Stimulated activated naive CD8-positive, alpha-beta T cell treated with anti-CD3 and anti-CD28 coated beads, Interleukin-15, Interleukin-2, amounts not matched to agents 100 U/mL and 50 U/mL, for 24 hours (primary cell): ENCODE measurements around the gene CHMP1A.
"Not testable (repeated sequence)": the region's sequence is repeated elsewhere in the genome, so short reads cannot be mapped to it uniquely, and the experiment has no call there.

ENCODE experiments used
- ATAC-seq: fragments of 150-1000 bp; cut with Tn5 transposase; one replicate; pipeline ENCODE4 v1.10.0; 2021
- DNase-seq: peaks from one replicate; pipeline ENCODE4 v3.0.0; 2021

The CHMP1A gene

DNA sequence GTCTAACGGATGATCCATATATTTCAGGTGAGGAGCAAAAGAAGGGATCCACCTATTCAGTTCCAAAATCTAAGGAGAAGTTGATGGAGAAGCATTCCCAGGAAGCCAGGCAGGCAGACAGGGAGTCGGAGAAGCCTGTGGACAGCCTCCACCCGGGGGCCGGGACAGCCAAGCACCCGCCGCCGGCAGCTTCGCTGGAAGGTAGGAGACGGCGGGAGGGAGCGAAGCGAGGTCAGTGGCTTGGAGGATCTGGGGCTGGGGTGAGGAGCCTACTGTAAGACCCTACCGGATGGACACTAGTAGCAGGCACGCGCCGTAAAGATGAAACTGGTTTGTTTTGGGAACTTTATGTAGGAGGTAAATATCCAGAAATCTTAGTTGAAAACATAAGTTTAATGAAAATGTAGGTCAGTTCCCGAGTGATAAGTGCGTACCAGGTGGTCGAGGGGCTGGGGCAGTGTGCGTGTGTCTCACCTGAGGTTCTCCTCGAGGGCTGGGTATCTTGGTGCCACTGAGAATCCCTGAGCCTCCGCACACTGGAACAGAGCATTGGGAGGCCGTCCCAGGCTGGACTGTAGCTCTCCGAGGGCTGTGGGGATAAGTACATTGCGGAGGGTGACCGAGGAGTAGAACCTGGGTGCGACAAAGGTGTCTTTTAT, 842 bp upstream of the CHMP1A start:
- ATAC-seq (no peak), DNase-seq (peak; percentile 33)

DNA sequence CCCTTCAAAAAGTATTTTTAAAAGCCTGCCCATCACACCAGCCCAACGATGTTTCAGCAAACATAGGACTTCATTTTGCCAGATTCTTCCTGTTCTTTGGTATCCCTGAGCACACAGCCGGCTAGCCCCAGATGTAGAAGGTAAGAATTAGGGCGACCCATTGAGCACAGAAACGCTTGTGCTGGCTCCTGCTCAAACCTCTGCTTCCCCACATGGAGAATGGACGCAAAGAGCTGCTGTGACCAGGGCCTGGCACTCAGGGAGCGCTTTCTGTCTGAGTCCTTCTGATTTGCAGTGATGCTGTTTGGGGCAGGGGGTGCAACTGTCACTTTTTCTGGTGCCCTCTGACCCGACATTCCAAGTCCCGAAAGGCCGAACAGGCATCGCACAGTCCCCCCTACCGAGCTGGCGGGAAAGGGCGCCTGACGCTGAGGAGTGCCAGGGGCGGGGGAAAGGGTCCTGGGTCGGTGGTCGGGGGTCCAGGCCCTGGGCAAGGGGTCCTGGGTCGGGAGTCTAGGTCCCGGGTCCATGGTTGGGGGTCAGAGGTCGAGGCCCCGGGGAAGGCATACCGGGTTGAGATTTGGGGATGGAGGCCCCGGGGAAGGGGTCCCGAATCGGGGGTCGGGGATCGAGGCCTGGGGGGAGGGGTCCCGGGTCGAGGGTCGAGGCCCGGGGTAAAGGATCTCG, 930 bp downstream of the CHMP1A start:
- ATAC-seq (no peak), DNase-seq (no peak)

DNA sequence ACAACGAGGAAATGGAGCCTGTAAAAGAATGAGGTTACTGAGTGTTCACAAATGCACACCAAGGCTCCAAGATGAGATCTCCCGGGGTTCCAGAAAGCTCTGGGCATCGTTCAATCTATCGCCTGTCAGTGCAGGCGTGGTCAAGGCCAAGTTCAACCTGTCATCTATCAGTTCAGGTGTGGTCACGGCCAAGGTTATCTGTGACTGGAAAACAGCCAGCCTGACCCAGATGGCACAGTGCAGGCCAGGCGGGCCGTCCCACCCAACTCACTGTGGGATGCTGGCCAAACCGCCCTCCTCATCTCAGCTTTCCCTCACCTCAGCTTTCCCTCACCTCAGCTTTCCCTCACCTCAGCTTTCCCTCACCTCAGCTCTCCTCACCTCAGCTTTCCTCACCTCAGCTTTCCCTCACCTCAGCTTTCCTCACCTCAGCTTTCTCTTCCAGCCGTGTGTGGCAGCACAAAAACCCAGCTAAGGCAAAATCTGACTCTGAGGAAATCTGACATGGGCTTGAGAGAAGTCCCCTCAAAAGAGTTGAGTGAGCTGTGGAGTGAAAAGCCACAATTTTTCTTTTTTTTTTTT, 2.4 kb downstream of the CHMP1A start:
- DNase-seq (no peak), ATAC-seq (no peak)

DNA sequence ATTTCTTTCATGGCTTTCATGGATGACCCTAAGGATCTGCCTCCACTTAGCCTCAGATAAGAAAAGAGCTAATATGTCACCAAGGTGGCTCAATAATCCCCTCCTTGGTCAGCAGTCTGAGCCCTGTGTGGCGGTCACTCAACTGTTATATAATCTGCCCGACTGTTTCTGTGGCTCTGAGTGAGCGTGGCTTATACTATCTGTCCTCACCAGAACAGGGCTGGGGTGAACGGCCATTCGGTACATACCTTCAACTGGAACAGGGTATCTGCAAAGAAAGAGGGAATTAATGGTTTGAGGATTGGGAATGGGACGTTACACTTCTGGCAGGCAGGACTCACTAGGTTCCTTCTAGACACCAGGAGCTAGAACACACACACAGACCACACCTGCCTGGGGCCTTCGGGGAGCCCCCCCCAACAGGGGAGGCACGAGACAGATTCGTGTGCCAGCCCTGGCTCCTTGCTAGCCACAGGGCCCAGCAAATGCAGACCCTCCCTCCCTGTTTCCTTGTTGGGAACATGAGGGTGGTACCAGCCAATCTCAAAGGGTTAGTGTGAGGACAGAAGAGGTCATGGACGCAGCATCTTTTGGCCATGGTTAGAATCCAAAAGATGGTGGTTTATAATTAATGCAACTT, 3.7 kb downstream of the CHMP1A start:
- no peak for DNase-seq
- ATAC-seq, result no peak

DNA sequence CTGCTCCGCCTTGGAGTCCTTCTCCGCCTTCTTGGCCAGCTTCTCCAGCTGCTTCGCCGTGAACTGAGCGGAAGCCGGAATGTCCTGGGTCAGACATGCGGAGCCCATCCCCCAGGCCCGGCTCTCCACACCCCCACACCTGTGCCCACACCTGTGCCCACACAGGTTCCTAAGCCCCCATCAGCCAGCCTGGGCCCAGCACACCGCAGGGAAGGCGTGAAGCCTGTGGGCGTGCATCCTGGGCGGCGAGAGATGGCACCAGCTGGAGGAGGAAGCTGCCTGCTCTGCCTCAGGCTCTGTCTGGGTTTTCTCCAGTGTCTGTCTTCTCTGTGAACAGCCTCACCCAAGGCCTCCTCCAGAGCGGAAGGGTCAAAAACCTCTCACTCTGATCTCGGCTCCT, 5.9 kb downstream of the CHMP1A start:
- DNase-seq (no peak), ATAC-seq (no peak)

DNA sequence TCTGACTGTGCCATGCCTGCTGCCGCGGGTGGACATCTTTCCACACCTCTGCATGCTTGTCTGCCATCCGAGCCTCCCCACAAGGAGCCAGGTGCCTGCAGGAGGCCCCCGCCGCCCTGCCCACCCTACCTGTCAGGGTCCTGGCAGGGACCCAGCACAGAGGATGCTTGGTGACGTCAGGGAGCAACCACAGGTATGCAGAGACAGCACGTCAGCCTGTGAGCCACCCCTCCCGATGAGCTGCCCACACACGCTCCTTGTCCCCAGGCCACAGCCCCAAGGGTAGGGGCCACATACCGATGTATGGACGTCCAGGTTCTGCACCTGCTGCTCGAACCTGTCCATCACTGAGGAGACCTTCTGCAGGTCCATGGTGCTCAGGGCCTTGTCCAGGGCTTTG, 10.6 kb downstream of the CHMP1A start:
- DNase-seq, result no peak
- ATAC-seq, result no peak

DNA sequence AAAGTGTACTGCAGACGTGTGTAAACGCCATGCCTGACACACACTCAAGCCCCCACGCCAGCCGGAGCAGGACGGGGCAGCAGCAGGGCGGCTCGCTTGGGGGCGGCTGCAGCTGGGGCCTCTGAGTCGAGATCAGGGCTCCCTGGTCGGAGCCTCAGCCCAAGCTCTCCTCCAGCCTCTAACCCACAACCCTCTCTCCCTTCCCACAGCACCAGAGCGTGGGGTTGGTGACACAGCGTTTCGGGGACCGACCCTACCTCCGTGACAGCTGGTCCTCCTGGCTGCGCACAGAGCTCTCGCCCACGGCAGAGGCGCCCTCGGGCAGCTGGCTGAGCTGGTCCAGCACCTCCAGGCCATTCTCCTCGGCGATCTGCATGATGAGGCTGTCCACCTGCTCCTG, 11.2 kb downstream of the CHMP1A start:
- DNase-seq, result no peak
- ATAC-seq, result no peak

DNA sequence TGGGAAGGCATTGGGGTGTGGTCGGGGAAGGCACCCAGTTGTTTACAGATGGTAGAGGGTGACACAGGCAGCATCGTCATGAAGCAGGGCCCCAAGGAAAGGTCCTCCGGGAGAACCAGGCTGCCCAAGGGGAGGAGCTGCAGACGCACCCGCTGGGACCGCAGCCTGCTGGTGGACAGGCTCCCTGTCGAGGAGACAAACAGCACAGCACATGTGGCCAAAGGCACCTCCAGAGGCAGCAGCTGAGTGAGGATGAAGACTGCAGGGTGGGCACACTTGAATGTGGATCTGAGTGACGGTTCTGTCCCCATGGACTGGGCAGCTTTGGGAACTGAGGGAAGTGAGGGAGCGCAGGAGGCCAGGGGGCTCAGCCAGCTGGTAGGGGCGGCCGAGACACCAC, 12.4 kb downstream of the CHMP1A start:
- ATAC-seq, result no peak
- no peak for DNase-seq

DNA sequence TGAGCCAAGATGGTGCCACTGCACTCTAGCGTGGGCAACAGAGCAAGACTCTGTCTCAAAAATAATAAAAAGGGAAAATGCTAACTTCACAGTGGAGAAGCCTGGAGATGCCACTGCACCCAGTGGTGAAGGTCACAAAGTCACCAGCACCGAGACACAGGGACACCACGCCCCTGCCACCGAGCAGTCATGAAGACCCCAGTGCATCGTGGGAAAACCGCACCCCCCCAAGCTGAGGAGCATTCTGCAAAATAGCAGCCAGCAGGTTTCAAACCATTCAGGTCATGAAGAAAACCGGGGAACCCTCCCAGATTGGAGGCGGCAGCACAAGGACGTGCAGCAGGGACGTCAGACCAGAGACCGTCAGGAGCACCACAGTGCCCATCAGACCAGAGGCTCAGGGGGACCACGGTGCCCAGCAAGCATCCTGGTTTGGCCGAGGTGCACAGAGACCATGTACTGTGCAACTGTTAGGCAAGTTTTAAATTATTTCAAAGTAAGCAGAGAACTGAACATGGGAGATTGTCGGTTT, 13.7 kb downstream of the CHMP1A start:
- ATAC-seq, result no peak

DNA sequence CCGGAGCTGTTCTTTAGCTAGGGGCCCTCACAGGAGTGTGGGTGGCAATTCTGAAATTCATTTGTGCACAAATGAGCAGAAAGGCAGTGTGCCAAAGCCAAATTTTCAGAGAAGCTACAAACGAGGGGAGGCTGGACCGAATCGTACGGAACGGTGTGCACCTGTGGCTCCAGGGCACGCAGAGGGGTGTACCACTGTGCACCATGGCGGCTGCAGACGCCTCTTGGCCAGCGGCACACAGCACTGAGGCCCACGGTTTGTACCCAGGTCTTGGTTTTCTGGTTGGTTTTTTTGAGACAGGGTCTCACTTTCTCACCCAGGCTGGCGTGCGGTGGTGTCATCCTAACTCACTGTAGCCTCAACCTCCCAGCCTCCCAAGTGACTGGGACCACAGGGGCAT, 14.9 kb downstream of the CHMP1A start:
- no peak for DNase-seq
- no peak for ATAC-seq

More for the DNA sequence above, 13.7 kb downstream of the CHMP1A start:
- DNase-seq, result no peak

DNA sequence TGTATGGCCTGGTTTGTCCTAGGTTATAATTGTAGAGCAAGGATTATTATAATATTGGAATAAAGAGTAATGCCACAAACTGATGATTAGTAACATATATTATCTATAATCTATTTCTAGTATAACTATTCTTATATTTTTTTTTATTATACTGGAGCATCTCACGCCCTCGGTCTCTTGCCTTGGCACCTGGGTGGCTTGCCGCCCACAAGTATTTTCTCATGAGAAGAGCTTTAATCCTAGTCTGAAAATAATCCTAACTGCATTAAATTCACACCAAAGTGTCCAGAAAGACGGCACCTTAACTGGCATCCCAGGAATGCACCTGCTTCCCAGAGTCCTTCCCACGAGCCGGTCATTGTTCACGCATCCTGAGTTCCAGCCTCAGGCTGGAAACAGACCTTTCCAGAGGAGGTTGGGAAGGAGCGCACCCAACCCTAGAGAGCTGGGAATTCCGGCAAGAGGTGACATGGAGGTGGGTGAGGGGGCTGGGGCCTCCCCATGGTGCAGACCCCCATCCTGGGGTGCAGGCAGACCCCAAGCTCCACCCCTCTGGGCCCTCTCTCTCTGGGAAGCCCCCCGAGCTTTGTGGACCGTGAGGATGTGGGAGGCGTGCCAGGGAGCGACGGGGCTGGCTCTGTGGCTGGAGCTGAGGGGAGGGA, 15.9 kb downstream of the CHMP1A start:
- no peak for DNase-seq
- ATAC-seq, result no peak

DNA sequence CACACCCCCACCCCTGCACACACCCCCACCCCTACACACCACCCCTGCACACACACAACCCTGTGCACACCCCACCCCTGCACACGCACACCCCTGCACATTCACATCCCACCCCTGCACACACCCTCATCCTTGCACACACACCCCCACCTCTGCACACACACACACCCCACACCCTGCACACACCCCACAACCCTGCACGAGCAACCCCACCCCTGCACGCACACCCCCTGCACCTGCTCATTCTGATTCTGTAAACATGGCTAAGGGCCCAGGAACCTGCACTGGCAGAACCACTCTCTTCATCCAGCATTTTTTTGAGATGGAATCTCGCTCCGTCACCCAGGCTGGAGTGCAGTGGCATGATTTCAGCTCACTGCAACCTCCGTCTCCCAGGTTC, 18.1 kb downstream of the CHMP1A start:
- DNase-seq (no peak), ATAC-seq (no peak)

DNA sequence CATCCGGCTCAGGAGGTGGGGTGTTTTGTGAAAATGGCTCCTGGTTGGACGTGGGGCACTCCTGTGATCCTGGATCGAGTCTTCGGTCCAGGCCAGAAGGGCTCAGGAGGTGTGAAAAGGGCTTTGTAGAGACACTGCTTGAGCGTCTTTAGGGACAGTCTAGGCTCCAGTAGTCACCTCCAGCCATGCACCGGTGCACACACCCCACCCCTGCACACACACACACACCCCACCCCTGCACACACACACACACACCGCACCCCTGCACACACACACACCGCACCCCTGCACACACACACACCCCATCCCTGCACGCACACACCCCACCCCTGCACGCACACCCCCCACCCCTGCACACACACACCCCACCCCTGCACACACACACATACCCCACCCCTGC, 19.1 kb downstream of the CHMP1A start:
- DNase-seq (no peak), ATAC-seq (no peak)

DNA sequence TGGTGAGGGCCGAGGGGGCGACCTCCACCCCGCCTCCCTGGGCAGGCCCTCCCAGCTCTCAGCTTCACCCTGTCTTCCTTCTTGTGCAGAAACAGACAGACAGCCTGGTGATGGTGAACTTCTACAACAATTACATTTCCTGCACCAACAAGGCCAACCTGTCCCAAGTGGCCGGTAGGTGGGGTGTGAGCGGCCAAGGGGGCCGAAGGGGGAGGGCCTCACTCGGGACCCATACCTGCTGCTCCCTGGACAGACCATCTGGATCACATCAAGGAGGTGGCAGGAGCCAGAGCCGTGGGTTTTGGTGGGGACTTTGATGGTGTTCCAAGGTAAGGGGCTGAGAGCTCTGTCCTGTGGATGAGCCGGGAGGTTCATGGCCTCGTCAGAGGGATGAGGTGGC, 20.1 kb downstream of the CHMP1A start:
- ATAC-seq (no peak), DNase-seq (no peak)

DNA sequence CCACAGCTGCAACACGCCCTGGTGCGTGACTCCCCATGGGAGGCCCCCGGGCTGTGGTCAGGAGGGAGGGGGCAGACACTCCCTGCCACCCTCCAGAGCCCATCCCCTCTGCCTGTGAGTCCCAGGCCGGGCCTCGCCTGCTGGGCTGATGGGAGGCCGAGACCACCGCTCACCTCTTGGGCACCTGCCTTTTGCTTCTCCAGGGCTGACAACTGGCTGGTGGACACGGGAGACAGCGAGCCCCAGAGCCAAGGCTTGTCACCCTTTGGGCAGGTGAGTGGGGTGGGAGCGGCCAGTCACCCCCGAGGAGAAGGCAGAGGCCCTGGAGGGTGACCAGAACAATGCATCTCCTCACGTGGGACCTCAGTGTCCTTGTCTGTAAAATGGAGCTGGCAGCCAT, 20.8 kb downstream of the CHMP1A start:
- DNase-seq (no peak), ATAC-seq (no peak)

DNA sequence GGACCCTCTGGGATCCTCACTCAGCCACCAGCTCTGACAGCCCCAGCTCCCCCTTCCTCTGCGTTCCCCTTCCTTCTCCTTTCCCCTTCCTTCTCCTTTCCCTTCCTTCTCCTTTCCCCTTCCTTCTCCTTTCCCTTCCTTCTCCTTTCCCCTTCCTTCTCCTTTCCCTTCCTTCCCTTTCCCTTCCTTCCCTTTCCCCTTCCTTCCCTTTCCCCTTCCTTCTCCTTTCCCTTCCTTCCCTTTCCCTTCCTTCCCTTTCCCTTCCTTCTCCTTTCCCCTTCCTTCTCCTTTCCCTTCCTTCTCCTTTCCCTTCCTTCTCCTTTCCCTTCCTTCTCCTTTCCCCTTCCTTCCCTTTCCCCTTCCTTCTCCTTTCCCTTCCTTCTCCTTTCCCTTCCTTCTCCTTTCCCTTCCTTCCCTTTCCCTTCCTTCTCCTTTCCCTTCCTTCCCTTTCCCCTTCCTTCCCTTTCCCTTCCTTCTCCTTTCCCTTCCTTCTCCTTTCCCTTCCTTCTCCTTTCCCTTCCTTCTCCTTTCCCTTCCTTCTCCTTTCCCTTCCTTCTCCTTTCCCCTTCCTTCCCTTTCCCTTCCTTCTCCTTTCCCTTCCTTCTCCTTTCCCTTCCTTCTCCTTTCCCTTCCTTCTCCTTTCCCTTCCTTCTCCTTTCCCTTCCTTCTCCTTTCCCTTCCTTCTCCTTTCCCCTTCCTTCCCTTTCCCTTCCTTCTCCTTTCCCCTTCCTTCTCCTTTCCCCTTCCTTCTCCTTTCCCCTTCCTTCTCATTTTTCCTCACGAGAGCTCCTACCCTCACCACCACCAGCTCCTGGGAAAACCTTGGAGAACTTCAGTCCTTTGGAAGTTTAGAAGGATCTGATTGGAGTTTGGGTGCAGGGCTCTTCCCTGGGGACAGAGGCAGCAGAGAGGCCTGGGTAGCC, 22.8 kb downstream of the CHMP1A start:
- ATAC-seq, DNase-seq: not testable (repeated sequence)

DNA sequence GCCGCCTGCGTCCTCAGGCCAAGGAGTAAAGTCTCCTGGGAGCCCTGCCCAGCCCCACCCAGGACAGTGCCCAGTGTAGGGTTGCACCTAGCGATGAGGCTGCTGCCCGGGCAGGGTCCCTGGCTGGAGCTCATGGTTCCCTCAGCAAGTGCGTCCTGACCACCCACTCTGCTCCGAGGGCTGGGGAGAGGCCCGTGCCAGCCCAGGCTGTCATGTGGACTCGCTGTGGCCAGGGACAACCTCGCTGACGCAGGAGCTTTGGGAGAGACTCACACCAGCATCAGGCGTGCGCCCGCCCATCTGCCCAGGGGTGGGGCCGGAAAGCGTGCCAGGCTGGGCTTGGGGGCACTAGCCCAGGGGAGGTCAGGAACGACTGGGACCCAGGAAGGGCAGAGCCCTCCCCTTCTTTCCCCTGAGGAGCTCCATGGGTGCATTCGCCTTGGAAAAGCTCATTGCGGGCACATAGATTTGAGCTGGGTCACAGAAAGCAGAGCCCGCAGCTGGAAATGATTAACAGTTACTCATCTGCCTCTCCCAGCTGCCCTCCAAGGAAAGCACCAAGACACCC, 24.4 kb downstream of the CHMP1A start:
- ATAC-seq (no peak), DNase-seq (no peak)

DNA sequence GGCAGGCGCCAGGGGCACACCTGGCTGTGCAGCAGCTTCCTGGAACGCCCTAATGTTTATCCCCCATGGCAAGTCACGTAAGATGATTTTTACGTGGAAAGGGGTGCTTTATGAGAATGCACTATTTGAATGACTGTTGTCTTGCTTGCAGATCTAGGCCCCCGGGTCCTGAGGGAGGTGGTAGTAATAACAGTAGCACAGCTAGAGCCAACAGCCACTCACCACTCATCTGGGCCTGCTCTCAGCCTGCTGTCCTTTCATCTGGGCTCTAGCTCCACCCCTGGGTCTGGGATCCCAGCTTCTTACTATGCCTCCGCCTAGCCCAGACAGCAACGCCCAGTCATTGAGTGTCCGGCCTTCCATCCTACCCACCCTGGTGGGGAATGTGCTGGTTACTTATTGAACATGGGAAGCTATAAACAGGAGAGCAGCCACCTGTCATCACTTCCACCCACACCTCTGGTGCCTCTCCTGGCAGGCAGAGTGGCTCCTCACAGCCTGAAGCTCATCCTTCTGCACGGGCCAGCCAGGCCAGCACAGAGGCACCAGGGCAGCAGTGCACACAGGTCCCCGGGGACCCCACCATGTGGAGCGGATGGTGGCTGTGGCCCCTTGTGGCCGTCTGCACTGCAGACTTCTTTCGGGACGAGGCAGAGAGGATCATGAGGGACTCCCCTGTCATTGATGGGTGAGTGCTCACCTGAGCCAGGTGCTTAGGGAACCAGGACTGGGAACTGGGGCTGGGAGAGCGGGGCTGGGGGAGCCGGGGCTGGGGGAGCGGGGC, 27.5 kb downstream of the CHMP1A start:
- ATAC-seq (no peak), DNase-seq (no peak)

DNA sequence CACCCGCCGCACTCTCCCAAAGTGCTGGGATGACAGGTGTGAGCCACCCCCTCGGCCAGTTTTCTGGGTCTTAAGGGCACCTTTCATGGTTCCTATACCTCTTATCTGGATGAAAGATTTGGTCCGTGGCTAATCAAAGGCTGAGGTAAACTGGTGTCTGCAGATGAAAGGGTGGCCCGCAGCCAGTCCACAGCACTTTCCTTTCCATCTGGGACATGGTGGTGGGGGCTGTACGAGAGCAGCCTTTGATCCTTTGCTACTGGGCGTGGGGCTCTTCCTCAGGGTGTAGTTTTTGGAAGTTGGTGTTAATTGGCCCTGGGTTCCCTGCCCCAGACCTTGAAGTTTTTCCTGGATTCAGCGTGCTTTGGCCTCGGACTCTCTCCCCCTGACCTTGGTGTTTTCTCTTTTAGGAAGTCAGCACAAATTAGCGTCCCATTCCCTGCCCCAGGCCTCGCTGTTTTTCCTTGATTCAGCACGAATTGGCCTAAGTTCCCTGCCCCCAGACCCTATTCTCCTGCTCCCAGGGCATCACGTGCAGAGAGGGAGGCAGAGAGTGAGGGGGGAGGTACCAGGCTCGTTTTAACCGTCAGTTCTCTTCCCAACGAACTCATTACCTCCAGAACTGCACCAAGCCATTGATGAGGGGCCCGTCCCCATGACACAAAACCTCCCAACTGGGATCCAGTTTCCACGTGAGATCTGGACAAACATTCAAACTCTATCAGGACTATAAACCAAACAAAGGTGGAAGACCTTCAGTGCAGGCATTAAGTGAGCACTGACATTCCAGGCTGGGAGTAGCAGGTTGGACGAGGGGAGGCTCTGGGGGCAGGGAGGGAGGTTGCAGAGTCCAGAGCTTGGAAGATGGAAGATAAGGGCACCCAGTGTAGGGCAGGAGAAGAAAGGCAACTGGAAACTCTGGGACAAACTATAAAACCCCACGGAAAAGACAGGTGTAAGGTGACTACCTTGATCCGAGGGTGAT, 32.4 kb downstream of the CHMP1A start:
- ATAC-seq, result no peak
- no peak for DNase-seq
